CD4-positive, alpha-beta T cell treated with Interleukin-12 subunit alpha and Interleukin-12 subunit beta, for 1 hour (primary cell): ENCODE measurements around the gene FAM89A.
"Not testable (repeated sequence)": the region's sequence is repeated elsewhere in the genome, so short reads cannot be mapped to it uniquely, and the experiment has no call there.

Experiments used
- DNase-seq: peaks from one replicate; pipeline ENCODE4 v3.0.0-alpha.2; 2020

The FAM89A gene

DNA sequence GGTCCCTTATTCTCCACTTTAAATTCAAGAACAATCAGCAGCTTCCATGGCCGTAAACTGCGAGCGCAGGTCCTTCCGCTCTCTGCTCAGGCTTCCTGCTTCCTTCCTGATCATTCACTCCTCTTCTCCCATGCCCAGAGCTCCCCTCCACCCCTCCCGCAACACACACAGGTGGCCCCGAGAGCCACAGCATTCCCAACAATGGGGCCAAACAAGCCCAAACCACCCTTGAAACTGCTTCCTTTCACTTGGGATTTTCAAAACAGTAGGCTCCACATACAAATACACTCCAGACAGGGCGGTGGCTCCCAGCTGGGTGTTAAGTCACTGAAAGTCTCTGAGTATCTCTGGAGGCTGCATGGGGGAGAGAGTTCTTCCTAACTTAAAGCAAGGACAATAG, 11.4 kb downstream of the FAM89A start:
- DNase-seq, result no peak

DNA sequence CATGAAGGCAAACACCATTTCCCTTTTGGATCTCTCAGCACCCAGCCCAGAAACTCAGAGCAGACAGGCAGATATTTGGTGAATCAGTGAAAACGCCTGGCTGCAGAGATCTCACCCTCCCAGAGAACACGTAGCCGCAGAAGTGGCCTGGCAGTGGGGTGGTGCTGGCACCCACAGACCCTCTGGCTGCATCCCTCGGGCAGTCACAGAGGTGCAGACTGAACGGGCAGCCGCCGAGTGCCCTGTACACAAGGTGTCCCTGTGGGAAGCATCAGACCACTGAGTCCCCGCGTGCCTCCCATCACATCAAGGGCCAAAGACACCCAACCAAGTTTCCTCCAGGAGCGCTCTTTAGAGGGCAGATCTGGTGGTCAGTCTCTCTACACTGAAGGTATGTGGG, 12.1 kb downstream of the FAM89A start:
- DNase-seq, result no peak

DNA sequence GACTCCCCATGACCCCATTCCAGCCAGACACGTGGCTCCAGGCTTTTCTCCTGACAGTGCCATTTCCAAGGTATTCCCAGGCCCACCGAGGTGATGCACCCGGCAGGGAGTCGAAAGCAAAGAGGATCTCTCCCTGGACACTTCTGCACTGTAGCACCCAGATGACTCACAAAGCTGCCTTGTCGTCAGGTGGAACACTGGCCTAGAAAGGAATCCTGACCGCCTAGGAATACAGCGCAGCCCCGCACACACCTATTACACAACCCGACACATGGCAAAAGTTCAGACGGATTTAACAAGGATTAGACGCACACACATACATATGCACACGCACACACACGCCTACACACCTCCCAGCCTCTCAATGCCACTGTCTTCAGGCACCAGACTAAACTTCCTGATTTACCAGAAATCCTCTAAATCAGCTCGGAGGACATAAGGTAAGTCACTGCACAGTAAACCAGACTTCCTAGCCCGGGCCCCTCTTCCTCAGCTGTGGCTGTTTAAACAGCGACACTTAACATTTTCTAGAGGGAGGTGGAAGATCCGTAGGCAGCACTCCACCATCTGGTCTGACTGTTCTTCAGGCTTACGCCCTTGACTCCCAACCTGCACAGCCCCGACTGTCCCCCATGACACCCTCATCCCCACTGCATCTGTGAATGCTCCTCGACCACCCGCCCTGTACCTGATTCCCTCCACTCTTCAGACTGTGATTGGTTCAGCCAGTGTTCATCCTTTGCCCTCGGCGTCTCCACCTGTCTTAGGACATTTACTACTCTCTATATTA, 12.7 kb downstream of the FAM89A start:
- DNase-seq, result no peak

DNA sequence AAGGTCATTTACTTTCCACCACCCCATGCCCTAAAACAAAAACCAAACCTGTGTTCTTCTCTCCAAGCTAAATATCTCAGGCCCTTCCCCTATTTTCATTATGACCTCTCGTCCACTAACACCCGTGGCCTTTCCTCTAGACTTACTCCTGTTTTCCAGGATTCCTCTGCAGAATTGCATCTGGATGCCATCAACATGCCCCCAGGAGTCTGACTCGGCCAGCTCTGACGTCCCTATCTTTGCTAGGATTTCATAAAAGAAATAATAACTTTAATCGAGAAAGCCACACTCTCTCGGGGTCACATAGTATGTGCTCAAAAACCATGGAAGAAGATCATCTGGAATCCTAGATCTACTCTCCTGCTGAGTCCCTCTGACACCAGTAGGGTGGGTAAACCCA, 13.5 kb downstream of the FAM89A start:
- no peak for DNase-seq

DNA sequence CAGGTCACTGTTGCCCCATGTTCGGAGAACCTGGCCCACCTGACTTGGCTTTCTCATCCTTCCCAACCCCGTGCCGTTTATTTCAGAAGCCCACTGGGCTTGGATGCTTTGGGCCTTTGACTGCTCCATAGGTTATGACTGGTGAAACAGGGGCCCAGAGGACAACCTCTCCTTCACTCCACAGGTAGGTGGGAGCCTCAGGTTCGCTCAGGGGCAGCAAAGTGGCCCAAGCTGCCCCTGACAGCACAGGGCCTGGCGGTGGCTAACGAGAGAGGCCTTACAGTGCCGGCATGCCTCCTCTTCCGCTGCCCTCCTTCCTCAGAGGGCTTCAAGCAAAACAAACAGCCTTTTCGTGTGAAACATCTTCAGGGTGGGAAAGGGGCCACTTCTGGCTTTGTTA, 16.9 kb downstream of the FAM89A start:
- no peak for DNase-seq

GRCh38 chr1:231022543-231022942, 17.5 kb downstream of the FAM89A start:
- not testable (repeated sequence) for DNase-seq

DNA sequence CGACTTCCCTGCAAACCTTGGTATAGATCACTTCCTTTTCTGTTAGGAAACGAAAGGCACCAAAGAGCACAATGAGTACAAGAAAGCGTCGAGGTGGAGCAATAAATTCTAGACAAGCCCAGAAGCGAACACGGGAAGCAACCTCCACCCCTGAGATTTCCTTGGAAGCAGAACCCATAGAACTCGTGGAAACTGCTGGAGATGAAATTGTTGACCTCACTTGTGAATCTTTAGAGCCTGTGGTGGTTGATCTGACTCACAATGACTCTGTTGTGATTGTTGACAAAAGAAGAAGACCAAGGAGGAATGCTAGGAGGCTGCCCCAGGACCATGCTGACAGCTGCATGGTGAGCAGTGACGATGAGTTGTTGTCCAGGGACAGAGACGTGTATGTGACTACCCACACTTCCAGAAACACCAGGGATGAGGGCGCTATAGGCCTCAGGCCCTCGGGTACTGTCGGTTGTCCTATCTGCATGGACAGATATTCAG, 18.5 kb downstream of the FAM89A start:
- no peak for DNase-seq

- no peak for DNase-seq
Observed at GRCh38 chr1:231020816-231021215, 19.2 kb downstream of the FAM89A start.

DNA sequence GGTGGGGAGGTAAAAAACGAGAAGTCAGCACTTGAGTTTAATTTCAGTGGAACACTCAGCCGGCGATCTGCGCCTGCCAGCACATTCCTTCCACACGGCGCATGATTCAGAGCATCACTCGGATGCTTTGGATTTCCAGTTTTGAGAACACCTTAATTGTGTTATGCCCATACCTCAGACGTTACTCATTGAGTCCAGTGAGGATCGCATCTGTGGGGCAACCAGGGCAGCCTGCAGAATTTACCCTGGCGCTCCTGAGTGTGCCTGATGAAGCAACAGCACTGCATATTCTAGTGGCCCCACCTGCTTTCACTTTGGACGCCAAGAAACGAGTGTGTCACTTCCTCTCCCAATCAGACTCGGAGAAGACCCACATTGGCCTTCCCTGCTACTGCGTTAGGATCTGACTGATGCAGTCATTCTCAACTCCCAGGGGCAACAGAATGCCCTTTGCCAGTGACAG, 19.9 kb downstream of the FAM89A start:
- no peak for DNase-seq

GRCh38 chr1:231019711-231020110, 20.3 kb downstream of the FAM89A start:
- no peak for DNase-seq

DNA sequence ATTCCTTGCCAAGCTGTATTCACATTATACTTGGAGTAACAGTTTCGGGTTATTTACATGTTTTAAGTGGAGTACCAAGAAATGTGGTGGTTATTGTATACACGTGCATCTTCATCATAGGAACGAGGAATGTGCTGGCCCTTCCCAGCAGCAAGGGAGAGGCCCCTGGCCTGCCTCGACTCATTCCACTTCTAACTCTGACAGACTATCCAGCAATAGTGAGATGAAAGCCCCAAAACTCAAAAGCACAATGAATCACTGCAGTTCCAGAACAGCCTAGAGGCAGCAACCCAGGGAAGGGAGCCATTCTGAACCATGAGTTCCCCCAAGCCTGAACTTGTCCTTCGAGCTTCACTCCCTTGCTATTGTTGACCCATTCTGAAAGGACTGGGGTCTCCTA, 23.1 kb downstream of the FAM89A start:
- no peak for DNase-seq

DNA sequence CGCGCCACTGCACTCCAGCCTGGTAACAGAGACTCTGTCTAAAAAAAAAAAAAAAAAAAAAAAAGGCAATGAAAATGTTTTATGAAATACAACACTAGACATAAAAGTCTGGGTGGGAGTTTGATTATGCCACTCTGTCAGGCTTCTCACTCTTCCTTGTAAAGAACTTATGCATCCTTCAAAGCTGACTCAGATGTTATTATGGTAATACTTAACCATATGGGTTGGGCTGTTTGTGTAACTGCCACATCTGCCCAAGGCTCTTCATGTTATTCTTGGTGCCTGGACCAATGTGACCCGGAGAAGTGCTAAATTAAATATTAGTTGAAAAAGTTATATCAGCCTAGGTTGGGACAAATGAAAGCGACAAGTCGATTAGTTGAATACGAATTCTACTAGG, 23.8 kb downstream of the FAM89A start:
- no peak for DNase-seq

GRCh38 chr1:231013391-231014015, 26.6 kb downstream of the FAM89A start:
- DNase-seq, result no peak

- DNase-seq, result no peak
Observed at GRCh38 chr1:231011963-231012362, 28.1 kb downstream of the FAM89A start.

DNA sequence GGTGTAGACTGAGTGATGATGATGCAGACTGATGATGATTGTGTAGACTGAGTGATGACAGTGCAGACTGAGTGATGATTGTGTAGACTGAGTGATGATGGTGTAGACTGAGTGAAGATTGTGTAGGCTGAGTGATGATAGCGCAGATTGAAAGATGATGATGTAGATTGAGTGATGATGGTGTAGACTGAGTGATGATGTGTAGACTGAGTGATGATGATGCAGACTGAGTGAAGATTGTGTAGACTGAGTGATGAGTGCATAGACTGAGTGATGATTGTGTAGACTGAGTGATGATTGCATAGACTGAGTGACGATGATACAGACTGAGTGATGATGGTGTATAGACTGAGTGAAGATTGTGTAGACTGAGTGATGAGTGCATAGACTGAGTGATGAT, 28.7 kb downstream of the FAM89A start:
- DNase-seq, result no peak

GRCh38 chr1:231007535-231007934, 32.5 kb downstream of the FAM89A start:
- not testable (repeated sequence) for DNase-seq

GRCh38 chr1:231001892-231002291, 38.2 kb downstream of the FAM89A start:
- no peak for DNase-seq

GRCh38 chr1:231000639-231001038, 39.4 kb downstream of the FAM89A start:
- no peak for DNase-seq

- no peak for DNase-seq
Observed at GRCh38 chr1:231000201-231000600, 39.9 kb downstream of the FAM89A start.

DNA sequence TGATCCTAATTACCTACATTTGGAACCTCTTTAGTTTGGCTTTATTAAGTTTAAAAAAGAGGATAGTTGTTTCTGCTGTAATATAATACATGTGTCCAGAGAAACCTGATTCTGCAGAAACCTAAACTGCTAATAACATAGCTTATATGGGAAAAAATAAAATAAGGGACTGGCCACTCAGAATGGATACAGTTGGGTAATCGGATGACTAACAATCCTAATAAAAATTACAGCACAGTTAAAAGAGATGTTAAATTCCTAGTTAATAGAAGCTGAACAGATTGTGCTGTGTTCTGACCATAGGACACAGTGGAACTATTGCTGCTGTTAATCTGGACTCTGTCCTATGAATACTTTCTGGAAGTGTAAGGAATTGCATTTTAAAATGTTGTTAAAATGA, 45.2 kb downstream of the FAM89A start:
- no peak for DNase-seq

- DNase-seq, result no peak
Observed at GRCh38 chr1:230992100-230992774, 47.8 kb downstream of the FAM89A start.

- DNase-seq, result no peak
Observed at GRCh38 chr1:230987448-230987847, 52.6 kb downstream of the FAM89A start.

DNA sequence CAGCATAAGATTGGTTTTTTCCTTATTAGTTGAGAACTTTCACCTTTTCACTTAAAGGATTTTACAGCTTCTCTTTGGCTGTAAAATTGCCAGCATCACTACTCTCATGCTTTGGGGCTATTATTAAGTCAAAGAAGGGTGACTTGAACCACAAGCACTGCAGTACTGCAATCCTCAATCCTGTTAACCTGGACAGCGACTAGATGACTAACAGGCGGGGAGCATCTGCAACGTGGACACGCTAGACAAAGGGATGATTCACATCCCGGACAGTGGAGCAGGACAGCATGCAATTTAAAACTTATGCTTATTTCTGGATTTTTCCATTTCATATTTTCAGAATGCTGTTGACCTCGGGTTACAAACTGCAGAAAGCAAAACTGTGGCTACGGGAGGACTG, 53.1 kb downstream of the FAM89A start:
- DNase-seq, result no peak

DNA sequence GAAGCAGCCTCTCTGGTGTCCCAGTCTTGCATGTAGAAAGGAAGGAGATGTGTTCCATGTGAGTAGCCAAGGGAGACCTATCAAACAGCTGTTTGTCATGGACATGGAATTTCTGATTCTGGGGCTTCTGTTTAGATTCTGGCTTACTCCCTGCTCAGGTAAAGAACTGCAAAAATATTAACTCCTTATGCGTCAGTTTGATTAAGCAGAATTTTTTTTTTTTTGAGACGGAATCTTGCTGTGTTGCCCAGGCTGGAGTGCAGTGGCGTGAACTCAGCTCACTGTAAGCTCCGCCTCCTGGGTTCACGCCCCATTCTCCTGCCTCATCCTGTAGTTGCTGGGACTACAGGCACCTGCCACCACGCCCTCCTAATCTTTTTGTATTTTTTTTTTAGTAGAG, 54.3 kb downstream of the FAM89A start:
- DNase-seq, result no peak
